ENCODE measurements around the gene CLCN6. TPM values are rescaled to one million over a fixed set of nuclear protein-coding genes. Genes with fewer than 3 reads are reported as not detected.

Gene CLCN6
- total and polyA plus RNA-seq, 2 of the 13 experiments (the other 11 are each of a cell fraction or from before 2014, with no cell fraction given) = 14.9 to 19.3 TPM

GRCh38 chr1:11794446-11795237 is 11.3 kb upstream of the CLCN6 start:
- FAIRE-seq (no peak), ATAC-seq (no peak)

GRCh38 chr1:11795238-11795890 is 10.6 kb upstream of the CLCN6 start:
- no peak overlapping the region for H3K9ac ChIP-seq (ENCODE audit: insufficient read depth, low read depth, low read length)
- H3K4me3 ChIP-seq (replicated peaks in 1 of 3; ENCODE audit: insufficient read depth in 1 of 3, low read depth in 2 of 3, low read length in 3 of 3) = no peak overlapping the region
- WGBS (ENCODE audit: low lambda C conversion rate) = 86% methylated on average over 13 of the region's 14 CpGs
- intact Hi-C loops (cut with micrococcal nuclease; ENCODE audit: unreplicated experiment) = no loop called here
- no peaks in the 10 kb centered on the region for H4K20me1 ChIP-seq (ENCODE audit: insufficient read depth, low read length)
- DNase-seq (ENCODE audit: low spot score) (no peak), ATAC-seq (no peak), FAIRE-seq (no peak)
- no TSS peak for BruUV-seq (replicated peaks)
- ChIA-PET CTCF (ENCODE audit: low intra/inter-chr PET ratio, low total read pairs) (no interaction called here), POLR2A (interaction anchor here (1.0 kb wide), 1 partner anchor 10 kb away, joined by 3 read pairs; no protein-coding TSS in a partner anchor)
- no peak overlapping the region for H3K4me2 ChIP-seq (ENCODE audit: low read depth, low read length)
- H3K27me3 ChIP-seq (ENCODE audit: control insufficient read depth in 1 of 2, insufficient read depth in 2 of 2, low read length in 2 of 2) = no peaks in the 10 kb centered on the region
- no peaks in the 10 kb centered on the region for H3K9me3 ChIP-seq (ENCODE audit: low read length)
- no peaks in the 10 kb centered on the region for H3K4me1 ChIP-seq (ENCODE audit: insufficient read depth, low read length)
- H3K79me2 ChIP-seq (ENCODE audit: insufficient read depth, low read length) = no peaks in the 10 kb centered on the region
- TF ChIP-seq ZNF597 (CRISPR knock-in tag; IDR thresholded peaks at IDR 0.05) = no peak
- no peak for TF ChIP-seq HCFC1 (IDR thresholded peaks at IDR 0.05; ENCODE audit: low read depth, low read length)
- TF ChIP-seq ZZZ3 (CRISPR knock-in tag; IDR thresholded peaks at IDR 0.05; ENCODE audit: borderline replicate concordance) = no peak
- no peak for TF ChIP-seq TCF7L2 (IDR thresholded peaks at IDR 0.05; ENCODE audit: low read depth, low read length)
- no peak for TF ChIP-seq HOXA9 (CRISPR knock-in tag; IDR thresholded peaks at IDR 0.05; ENCODE audit: borderline replicate concordance)
- no peak for TF ChIP-seq PRPF4 (IDR thresholded peaks at IDR 0.05; ENCODE audit: low read depth, low read length, poor library complexity, severe bottlenecking)
- TF ChIP-seq IKZF4 (CRISPR knock-in tag; IDR thresholded peaks at IDR 0.05; ENCODE audit: borderline replicate concordance, low read depth, not compliant biosample characterization) = no peak
- no peak for TF ChIP-seq ZNF3 (CRISPR knock-in tag; IDR thresholded peaks at IDR 0.05)
- TF ChIP-seq GMEB2 (CRISPR knock-in tag; IDR thresholded peaks at IDR 0.05; ENCODE audit: low read depth) = no peak
- TF ChIP-seq PLRG1 (conservative IDR thresholded peaks at IDR 0.05) = no peak
- TF ChIP-seq SP5 (CRISPR knock-in tag; IDR thresholded peaks at IDR 0.05; ENCODE audit: borderline replicate concordance, low read depth) = no peak
- TF ChIP-seq RXRA (CRISPR knock-in tag; IDR thresholded peaks at IDR 0.05) = no peak
- peaks cover 5 to 10% of the 10 kb centered on the region in 2 experiments; a peak in 1 of 5 replicates for H3K36me3 ChIP-seq (replicated peaks in 1 of 2; ENCODE audit: control insufficient read depth in 1 of 2, insufficient read depth in 2 of 2, low read length in 2 of 2)
- H2AFZ ChIP-seq (ENCODE audit: low read length) = no peak overlapping the region
- no peak overlapping the region for H3K27ac ChIP-seq (ENCODE audit: extremely low read length, insufficient read depth, low read length)
- in situ Hi-C loops (cut with HindIII; ENCODE audit: extremely low pct_ligation_motif_present, low pct_unique_long_range_greater_than_20kb) = no loop called here

More at GRCh38 chr1:11794446-11795237, 11.3 kb upstream of the CLCN6 start:
- BruUV-seq (replicated peaks) = no TSS peak
- Histone ChIP-seq H3K4me2 (ENCODE audit: low read depth, low read length) (no peak overlapping the region), H3K36me3 (replicated peaks in 1 of 2; ENCODE audit: control insufficient read depth in 1 of 2, insufficient read depth in 2 of 2, low read length in 2 of 2) (0 out of 5 replicates have a peak, but pooled peaks cover 5 to 6% of the 10 kb centered on the region in 2 experiments), H3K4me1 (ENCODE audit: insufficient read depth, low read length) (no peaks in the 10 kb centered on the region), H3K9me3 (ENCODE audit: low read length) (no peaks in the 10 kb centered on the region), H3K9ac (ENCODE audit: insufficient read depth, low read depth, low read length) (no peak overlapping the region), H3K4me3 (replicated peaks in 1 of 3; ENCODE audit: insufficient read depth in 1 of 3, low read depth in 2 of 3, low read length in 3 of 3) (no peak overlapping the region), H3K27me3 (ENCODE audit: control insufficient read depth in 1 of 2, insufficient read depth in 2 of 2, low read length in 2 of 2) (no peaks in the 10 kb centered on the region), H2AFZ (ENCODE audit: low read length) (no peak overlapping the region), H3K79me2 (ENCODE audit: insufficient read depth, low read length) (no peaks in the 10 kb centered on the region), H3K27ac (ENCODE audit: extremely low read length, insufficient read depth, low read length) (no peak overlapping the region), H4K20me1 (ENCODE audit: insufficient read depth, low read length) (no peaks in the 10 kb centered on the region)
- DNase-seq (ENCODE audit: low spot score) = no peak
- TF ChIP-seq ZSCAN30 (CRISPR knock-in tag; IDR thresholded peaks at IDR 0.05) = no peak
- ChIA-PET POLR2A (interaction anchor here (1.2 to 1.9 kb wide), 2 partner anchors 10 to 11 kb away, joined by 3 to 6 read pairs; partner anchors contain the start of genes CLCN6 and MTHFR), CTCF (ENCODE audit: low intra/inter-chr PET ratio, low total read pairs) (no interaction called here)
- in situ Hi-C loops (cut with HindIII; ENCODE audit: extremely low pct_ligation_motif_present, low pct_unique_long_range_greater_than_20kb) = no loop called here
- WGBS (ENCODE audit: low lambda C conversion rate) = 92% methylated on average over 15 of the region's 19 CpGs
- intact Hi-C loops (cut with micrococcal nuclease; ENCODE audit: unreplicated experiment) = no loop called here

Data from HepG2 (cell line).